HepG2 (cell line): ENCODE data around the gene SLC25A43. TPM values are rescaled to one million over a fixed set of nuclear protein-coding genes. Genes with fewer than 3 reads are reported as not detected.
A peak's percentile ranks its signal among the peaks of the same experiment; 100 is the strongest.

ENCODE experiments used
- ARID4A ChIP-seq: sonication (generic); formaldehyde crosslinking; IDR thresholded peaks from 2 replicates; pipeline ENCODE4 v1.5.0; 2020; ENCODE audit warnings: mild to moderate bottlenecking, missing genetic modification reagents, borderline replicate concordance
- ATF3 ChIP-seq: sonication (generic); formaldehyde crosslinking; IDR thresholded peaks from 2 replicates; pipeline ENCODE4 v1.4.0; 2020; ENCODE audit warnings: missing genetic modification reagents
- BHLHE40 ChIP-seq: IDR thresholded peaks from 2 replicates; pipeline ENCODE4 v1.6.1; 2011; ENCODE audit warnings: low read length, improper control_type of control experiment
- CEBPG ChIP-seq: IDR thresholded peaks from 2 replicates; pipeline ENCODE4 v1.6.1; 2016
- DMAP1 ChIP-seq: IDR thresholded peaks from 2 replicates; pipeline ENCODE4 v1.6.1; 2016
- JDP2 ChIP-seq: sonication (generic); formaldehyde crosslinking; IDR thresholded peaks from 2 replicates; pipeline ENCODE4 v1.8.1; 2022; ENCODE audit warnings: missing genetic modification reagents, borderline replicate concordance
- NFIC ChIP-seq: IDR thresholded peaks from 2 replicates; pipeline ENCODE4 v1.6.1; 2012; ENCODE audit warnings: mild to moderate bottlenecking, low read length, inconsistent platforms
- PBX3 ChIP-seq: sonication (generic); formaldehyde crosslinking; IDR thresholded peaks from 2 replicates; pipeline ENCODE4 v1.8.1; 2023; ENCODE audit warnings: missing genetic modification reagents, inconsistent platforms, borderline replicate concordance
- PRMT3 ChIP-seq: sonication (generic); formaldehyde crosslinking; IDR thresholded peaks from 2 replicates; pipeline ENCODE4 v1.8.1; 2022; ENCODE audit warnings: low read depth, mild to moderate bottlenecking, moderate library complexity, missing genetic modification reagents, borderline replicate concordance
- TEAD2 ChIP-seq: sonication (generic); formaldehyde crosslinking; IDR thresholded peaks from 2 replicates; pipeline ENCODE4 v1.9.0; 2021; ENCODE audit warnings: missing genetic modification reagents
- YEATS4 ChIP-seq: sonication (generic); formaldehyde crosslinking; IDR thresholded peaks from 2 replicates; pipeline ENCODE4 v1.4.0; 2020; ENCODE audit warnings: missing genetic modification reagents, borderline replicate concordance
- ZHX2 ChIP-seq, 2 experiments: sonication (generic) in 1 of 2; formaldehyde crosslinking in 1 of 2; IDR thresholded peaks; 2 replicates each; pipeline versions ENCODE4 v1.6.1 to v1.9.0; 2014 to 2022; ENCODE audit warnings: antibody characterized with exemption in 1 of 2, borderline replicate concordance in 1 of 2, inconsistent platforms in 1 of 2, low read depth in 1 of 2, missing genetic modification reagents in 1 of 2
- ZNF503 ChIP-seq: sonication (generic); formaldehyde crosslinking; IDR thresholded peaks from 2 replicates; pipeline ENCODE4 v1.4.0; 2020; ENCODE audit warnings: missing genetic modification reagents
- polyA plus RNA-seq, 8 experiments: library from polyadenylated mRNA; depleted of rRNA in 3 of 8; stranded (reverse) in 7 of 8; unstranded in 1 of 8; fragments of >200 nt; fragmentation: Illumina TruSeq in 4 of 8; extraction: Trizol in 4 of 8; gene quantifications; 2 replicates each; pipeline versions ENCODE4 v1.2.1 to v1.2.3, GENCODE V29; 2011 to 2016; ENCODE audit warnings: low read depth in 4 of 8, missing spikeins in 1 of 8, mixed read lengths in 1 of 8; ENCODE audit not compliant: insufficient read depth in 1 of 8
- total RNA-seq, 5 experiments: library from RNA; depleted of rRNA; stranded (reverse); fragments of >200 nt; fragmentation: Illumina TruSeq; extraction: Trizol; gene quantifications; 2 replicates each; pipeline ENCODE4 v1.2.3, GENCODE V29; 2016; ENCODE audit warnings: low read depth in 1 of 5

Gene SLC25A43
- total and polyA plus RNA-seq, 2 of the 13 experiments (the other 11 are each of a cell fraction or from before 2014, with no cell fraction given), result 5.8 to 13.2 TPM

GRCh38 chrX:119477812-119478232 lies 78.7 kb downstream of the SLC25A43 start (continued):
- no peak for TF ChIP-seq ZHX2 (IDR thresholded peaks at IDR 0.05; ENCODE audit: low read depth)
- TF ChIP-seq ZHX2 (CRISPR knock-in tag; IDR thresholded peaks at IDR 0.05; ENCODE audit: borderline replicate concordance), result no peak
- peak; percentile 27; the same call in 1 of the 2 replicates for TF ChIP-seq ARID4A (CRISPR knock-in tag)
- no peak for TF ChIP-seq PRMT3 (CRISPR knock-in tag)
- no peak for TF ChIP-seq TEAD2 (CRISPR knock-in tag)
- TF ChIP-seq JDP2 (CRISPR knock-in tag), result no peak
- peak; percentile 39; the same call in 1 of the 2 replicates for TF ChIP-seq ATF3 (CRISPR knock-in tag)
- no peak for TF ChIP-seq ZNF503 (CRISPR knock-in tag)
- no peak for TF ChIP-seq NFIC
- peak; percentile 48; the same call in 1 of the 2 replicates for TF ChIP-seq DMAP1 (CRISPR knock-in tag)
- TF ChIP-seq PBX3 (CRISPR knock-in tag), result no peak
- peak; percentile 83 for TF ChIP-seq BHLHE40
- TF ChIP-seq CEBPG (CRISPR knock-in tag), result peak; percentile 72
- 0 out of 2 replicates have a peak, but pooled peaks have one; percentile 19 for TF ChIP-seq YEATS4
